Activated naive CD4-positive, alpha-beta T cell treated with anti-CD3 and anti-CD28 coated beads, Interleukin-2, amount 50 U/mL, for 72 hours (primary cell): Measurements from ENCODE around the gene CPLX4. TPM values are rescaled to one million over a fixed set of nuclear protein-coding genes. Genes with fewer than 3 reads are reported as not detected.

Source experiments
- ATAC-seq, 2 donors: fragments of 150-1000 bp; cut with Tn5 transposase; 2 replicates each; pipeline ENCODE4 v1.10.0; 2021; ENCODE audit warnings: mild to moderate bottlenecking in 2 of 2, moderate library complexity in 2 of 2
- DNase-seq, 2 donors: peaks; one replicate each; pipeline ENCODE4 v3.0.0; 2021 to 2022; ENCODE audit warnings: low spot score in 2 of 2
- H3K27ac Mint-ChIP-seq, 2 donors: one replicate each; pipeline ENCODE4 v1.8.0; 2022; ENCODE audit warnings: mild to moderate bottlenecking in 2 of 2, mixed read lengths in 2 of 2
- H3K36me3 Mint-ChIP-seq, 2 donors: one replicate each; pipeline ENCODE4 v1.8.0; 2022; ENCODE audit warnings: mixed read lengths in 2 of 2
- H3K9me3 Mint-ChIP-seq, 2 donors: one replicate each; pipeline ENCODE4 v1.8.0; 2022; ENCODE audit warnings: mixed read lengths in 2 of 2
- total RNA-seq, 2 donors: library from RNA; stranded (reverse); gene quantifications; one replicate each; pipeline ENCODE4 v1.2.3, GENCODE V29; 2022

The CPLX4 gene
- total RNA-seq, 2 donors from 2014 or later, result not detected

GRCh38 chr18:59325965-59326364 lies 7.5 kb upstream of the CPLX4 start:
- no peak for ATAC-seq
- H3K36me3 Mint-ChIP-seq, result peaks cover 0 to 38% of the 10 kb centered on the region in 2 donors
- H3K9me3 Mint-ChIP-seq, result peaks cover 0 to 9% of the 10 kb centered on the region in 2 donors

DNA sequence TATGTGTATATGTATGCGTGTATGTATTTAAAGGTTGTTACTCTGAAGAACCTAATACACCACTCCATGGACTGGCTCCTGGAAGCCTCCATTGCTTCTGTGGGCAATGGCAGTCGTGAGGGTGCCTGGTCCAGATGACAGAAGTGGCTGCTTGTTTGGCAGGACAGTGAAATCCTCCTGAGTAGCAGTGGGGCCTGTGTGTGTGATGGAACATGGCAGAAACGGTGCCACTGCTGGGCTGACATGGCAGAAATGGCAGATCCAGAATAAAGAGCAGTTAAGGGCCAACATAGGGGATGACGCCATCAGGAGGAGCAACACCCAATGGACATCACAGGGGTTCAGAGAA lies 6.1 kb upstream of the CPLX4 start:
- peaks cover 0 to 9% of the 10 kb centered on the region in 2 donors for H3K9me3 Mint-ChIP-seq
- peak; percentile 13 to 24 for ATAC-seq

More at GRCh38 chr18:59325965-59326364, 7.5 kb upstream of the CPLX4 start:
- no peak for DNase-seq
- H3K27ac Mint-ChIP-seq, result no peak overlapping the region

GRCh38 chr18:59323931-59324622 lies 5.6 kb upstream of the CPLX4 start:
- peaks cover 0 to 34% of the 10 kb centered on the region in 2 donors for H3K36me3 Mint-ChIP-seq
- ATAC-seq (peak; percentile 11 to 16), DNase-seq (no peak)
- peak overlapping the region; percentile 2 to 37 for H3K27ac Mint-ChIP-seq
- H3K9me3 Mint-ChIP-seq, result peaks cover 0 to 9% of the 10 kb centered on the region in 2 donors

More for the DNA sequence above, 6.1 kb upstream of the CPLX4 start:
- H3K27ac Mint-ChIP-seq, result peak overlapping the region in 1 of 2 donors; percentile 2
- peaks cover 0 to 38% of the 10 kb centered on the region in 2 donors for H3K36me3 Mint-ChIP-seq
- no peak for DNase-seq

DNA sequence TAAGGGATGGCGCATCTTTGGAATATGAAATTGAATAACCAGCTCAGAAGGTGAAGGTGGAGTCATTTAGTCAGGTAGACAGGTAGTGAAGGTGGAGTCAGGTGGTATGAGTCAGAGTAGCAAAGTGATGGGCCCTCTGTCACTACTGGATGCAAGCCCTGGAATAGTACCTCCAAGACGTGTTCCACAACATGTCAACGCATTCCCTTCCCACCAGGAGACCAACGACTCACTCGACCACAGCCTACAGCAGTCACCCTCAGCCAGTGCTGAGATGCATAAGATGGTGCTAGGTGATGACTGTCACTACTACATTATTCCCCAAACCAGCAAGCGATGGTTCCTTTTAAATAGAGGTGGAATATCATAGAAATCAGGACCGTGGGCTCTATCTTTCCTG lies 6.8 kb downstream of the CPLX4 start:
- H3K27ac Mint-ChIP-seq, result no peak overlapping the region
- H3K9me3 Mint-ChIP-seq, result no peaks in the 10 kb centered on the region
- no peaks in the 10 kb centered on the region for H3K36me3 Mint-ChIP-seq
- ATAC-seq (no peak), DNase-seq (no peak)

DNA sequence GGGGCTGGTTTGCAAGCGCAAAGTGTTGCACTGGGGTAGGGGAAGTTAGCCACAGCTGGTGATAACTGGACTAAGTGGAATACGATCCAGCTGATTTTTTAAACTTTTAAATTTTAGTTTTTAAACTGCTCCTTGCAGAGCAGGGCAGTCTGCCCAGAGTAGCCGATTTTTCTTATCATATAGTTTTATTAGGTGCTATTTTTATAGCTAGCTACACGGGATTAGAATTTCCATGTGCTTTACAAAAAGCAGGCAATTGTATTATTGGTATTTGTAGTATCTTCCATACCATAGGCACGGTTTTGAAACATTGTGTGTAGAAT lies 9.6 kb downstream of the CPLX4 start:
- no peaks in the 10 kb centered on the region for H3K9me3 Mint-ChIP-seq
- no peaks in the 10 kb centered on the region for H3K36me3 Mint-ChIP-seq
- no peak overlapping the region for H3K27ac Mint-ChIP-seq
- DNase-seq (no peak), ATAC-seq (no peak)

DNA sequence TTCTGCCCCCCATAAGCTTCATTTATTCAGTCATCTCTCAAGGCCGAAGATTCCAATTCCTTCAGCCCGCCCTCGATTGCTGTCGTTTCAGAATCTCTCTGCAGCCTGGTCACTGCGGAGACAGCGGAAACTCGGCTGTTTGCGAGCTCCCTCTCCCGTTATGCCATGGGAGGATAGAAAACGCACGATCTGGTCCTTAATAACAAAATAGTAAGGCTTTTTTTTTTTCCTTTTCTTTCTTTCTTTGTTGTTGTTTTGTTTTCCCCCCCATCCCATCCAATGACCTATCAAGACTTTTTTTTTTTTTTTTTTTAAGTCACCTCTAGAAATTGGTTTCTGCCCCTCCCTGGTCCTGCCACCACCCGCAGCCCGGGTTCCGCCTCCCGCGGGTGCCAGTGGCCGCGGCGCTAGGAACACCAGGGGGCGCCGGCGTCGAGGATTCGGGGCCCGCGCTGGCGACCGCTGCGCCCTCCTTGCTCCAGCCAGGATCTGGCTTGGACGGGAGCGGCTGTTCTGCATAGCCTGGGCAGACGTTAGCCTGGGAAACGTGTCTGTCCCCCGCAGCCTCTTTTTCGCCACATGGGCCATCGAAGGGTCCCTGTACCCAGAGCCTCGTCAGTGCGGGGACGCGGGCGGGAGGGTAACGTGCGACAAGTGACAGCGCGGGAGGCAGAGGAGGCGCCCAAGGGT lies 10.1 kb downstream of the CPLX4 start:
- H3K36me3 Mint-ChIP-seq, result no peaks in the 10 kb centered on the region
- H3K9me3 Mint-ChIP-seq, result no peaks in the 10 kb centered on the region
- H3K27ac Mint-ChIP-seq, result peak overlapping the region in 1 of 2 donors; percentile 34
- peak; percentile 94 to 96 for ATAC-seq
- peak; percentile 67 to 88 for DNase-seq

GRCh38 chr18:59306640-59307039 lies 11.8 kb downstream of the CPLX4 start:
- Mint-ChIP-seq H3K27ac (no peak overlapping the region), H3K9me3 (no peaks in the 10 kb centered on the region), H3K36me3 (no peaks in the 10 kb centered on the region)
- DNase-seq (no peak), ATAC-seq (no peak)

GRCh38 chr18:59305295-59305694 lies 13.2 kb downstream of the CPLX4 start:
- no peak for DNase-seq
- Mint-ChIP-seq H3K9me3 (no peaks in the 10 kb centered on the region), H3K36me3 (no peaks in the 10 kb centered on the region), H3K27ac (no peak overlapping the region)
- no peak for ATAC-seq

DNA sequence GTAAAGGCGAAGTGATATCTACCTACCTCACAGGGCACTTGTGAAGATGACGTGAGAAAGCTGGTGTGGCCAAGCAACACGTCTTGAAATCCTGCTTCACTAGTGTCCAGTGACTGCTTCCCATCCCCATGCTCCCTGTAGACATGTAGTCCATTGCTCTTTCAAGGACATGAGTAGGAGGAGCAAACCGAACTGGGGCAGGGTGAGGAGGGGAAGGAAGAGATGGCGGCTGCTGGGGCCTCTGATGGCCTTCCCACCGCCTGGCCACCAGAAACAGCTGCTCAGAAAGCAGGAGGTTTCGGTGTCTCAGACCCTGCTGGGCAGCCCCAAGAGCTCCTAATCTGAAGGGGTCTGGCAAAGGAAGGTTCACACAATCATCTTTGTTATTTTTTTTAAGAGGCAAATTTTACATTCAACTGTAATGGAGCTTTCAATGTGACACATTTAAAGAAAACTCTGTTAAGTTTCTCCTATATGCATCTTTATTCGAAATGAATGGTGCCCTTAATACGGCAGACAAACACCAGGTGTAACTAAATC lies 14.7 kb downstream of the CPLX4 start:
- ATAC-seq (no peak), DNase-seq (no peak)
- Mint-ChIP-seq H3K27ac (no peak overlapping the region), H3K36me3 (no peaks in the 10 kb centered on the region), H3K9me3 (no peaks in the 10 kb centered on the region)

DNA sequence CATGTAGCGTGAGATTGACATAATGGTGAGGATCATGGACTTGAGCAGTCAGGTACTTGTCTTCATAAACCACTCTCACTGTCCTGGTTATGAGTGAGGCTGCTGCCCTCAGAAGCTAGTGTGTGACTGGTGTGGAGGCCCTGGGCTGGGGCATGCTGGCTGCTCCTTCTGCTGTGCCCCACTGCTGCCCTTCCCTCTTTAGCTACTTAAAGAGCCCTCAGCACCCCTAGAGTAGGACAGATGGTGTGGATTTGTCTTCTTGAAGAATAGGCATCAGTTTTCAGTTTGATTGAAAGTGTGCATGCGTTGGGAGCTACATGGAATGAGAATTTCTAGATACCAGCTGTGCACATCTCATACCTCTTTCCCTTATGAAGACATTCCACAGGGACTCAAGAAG lies 15.4 kb downstream of the CPLX4 start:
- no peak for DNase-seq

DNA sequence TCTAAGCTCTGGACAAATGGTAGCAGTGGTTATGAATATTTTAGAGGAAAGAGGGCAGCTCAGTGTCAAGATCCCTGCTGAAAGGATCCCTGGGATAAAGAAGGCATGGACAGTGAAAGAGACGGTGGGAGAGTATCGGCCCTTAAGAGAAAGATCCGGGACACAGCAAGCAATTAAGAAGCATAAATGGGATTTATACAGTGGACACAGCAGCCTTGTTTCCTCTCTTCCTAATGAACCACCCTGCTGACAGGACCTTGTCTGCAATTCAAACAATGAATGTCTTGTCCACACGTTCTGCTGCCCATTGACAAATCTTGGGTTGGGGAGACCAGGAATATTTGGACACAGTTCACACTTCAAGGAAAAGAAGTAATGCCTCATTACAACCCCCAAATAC lies 16.5 kb downstream of the CPLX4 start:
- Mint-ChIP-seq H3K36me3 (no peaks in the 10 kb centered on the region), H3K27ac (no peak overlapping the region), H3K9me3 (no peaks in the 10 kb centered on the region)
- ATAC-seq (no peak), DNase-seq (no peak)

More for the DNA sequence above, 15.4 kb downstream of the CPLX4 start:
- no peak for ATAC-seq
- no peaks in the 10 kb centered on the region for H3K9me3 Mint-ChIP-seq
- no peak overlapping the region for H3K27ac Mint-ChIP-seq
- no peaks in the 10 kb centered on the region for H3K36me3 Mint-ChIP-seq

DNA sequence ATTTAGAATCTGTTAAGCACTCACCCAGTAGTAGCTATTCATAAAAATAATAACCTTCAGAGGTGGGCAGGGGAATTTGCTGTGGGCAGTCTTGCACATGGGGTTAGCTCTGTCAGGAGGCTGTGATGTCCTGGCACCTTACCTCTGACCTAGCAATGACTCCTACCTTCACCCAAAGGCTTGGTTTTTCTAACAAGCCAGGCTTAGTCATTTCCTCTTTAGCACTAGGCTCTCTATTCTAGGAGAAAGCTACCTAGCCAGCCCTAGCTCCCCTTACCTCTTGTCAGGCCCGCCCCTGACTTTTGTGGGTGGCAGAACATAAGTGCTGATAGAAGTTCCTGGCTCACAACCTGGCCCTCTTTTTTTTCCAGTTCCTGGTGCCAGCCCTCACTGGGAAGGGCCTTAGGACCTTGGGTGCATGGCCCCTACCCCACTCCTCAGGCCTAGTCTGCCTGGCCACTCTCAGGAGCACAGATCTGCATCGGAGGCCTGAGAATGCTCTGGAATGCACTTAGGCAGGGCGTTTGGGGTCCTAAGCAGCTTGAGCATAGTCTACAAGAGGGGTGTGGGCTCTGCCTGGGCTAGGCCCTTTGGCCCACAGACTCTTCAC lies 17.7 kb downstream of the CPLX4 start:
- ATAC-seq, result peak; percentile 77 to 87
- no peaks in the 10 kb centered on the region for H3K9me3 Mint-ChIP-seq
- no peaks in the 10 kb centered on the region for H3K36me3 Mint-ChIP-seq
- no peak for DNase-seq
- H3K27ac Mint-ChIP-seq, result no peak overlapping the region

GRCh38 chr18:59298871-59299270 lies 19.6 kb downstream of the CPLX4 start:
- Mint-ChIP-seq H3K9me3 (no peaks in the 10 kb centered on the region), H3K27ac (no peak overlapping the region), H3K36me3 (no peaks in the 10 kb centered on the region)
- DNase-seq (no peak), ATAC-seq (no peak)

GRCh38 chr18:59293317-59293716 lies 25.1 kb downstream of the CPLX4 start:
- H3K27ac Mint-ChIP-seq, result no peak overlapping the region

GRCh38 chr18:59286341-59286740 lies 32.1 kb downstream of the CPLX4 start:
- H3K27ac Mint-ChIP-seq, result no peak overlapping the region
- ATAC-seq (no peak), DNase-seq (no peak)
- H3K9me3 Mint-ChIP-seq, result no peaks in the 10 kb centered on the region
- no peaks in the 10 kb centered on the region for H3K36me3 Mint-ChIP-seq

More at GRCh38 chr18:59293317-59293716, 25.1 kb downstream of the CPLX4 start:
- Mint-ChIP-seq H3K36me3 (no peaks in the 10 kb centered on the region), H3K9me3 (no peaks in the 10 kb centered on the region)
- DNase-seq (no peak), ATAC-seq (no peak)

DNA sequence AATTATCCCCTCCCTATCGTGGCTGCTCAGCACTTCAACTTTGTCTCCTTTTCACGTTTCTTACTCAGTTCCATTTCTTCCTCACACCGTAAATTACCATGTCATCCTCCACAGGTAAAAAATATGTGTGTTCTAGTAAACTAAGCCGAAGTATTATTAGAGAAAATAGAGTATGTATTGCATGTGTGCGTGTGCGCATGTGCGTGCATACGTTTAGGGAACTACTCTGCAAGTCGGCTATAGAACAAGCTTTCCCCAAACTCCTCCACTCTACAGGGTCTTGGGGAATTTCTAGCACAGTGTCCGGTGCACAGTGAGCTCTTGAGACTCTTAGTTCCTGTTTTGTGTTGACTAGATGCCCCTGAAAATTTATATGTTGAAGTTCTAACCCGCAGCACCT lies 36.1 kb downstream of the CPLX4 start:
- Mint-ChIP-seq H3K27ac (no peak overlapping the region), H3K9me3 (no peaks in the 10 kb centered on the region), H3K36me3 (no peaks in the 10 kb centered on the region)
- ATAC-seq (no peak), DNase-seq (no peak)

DNA sequence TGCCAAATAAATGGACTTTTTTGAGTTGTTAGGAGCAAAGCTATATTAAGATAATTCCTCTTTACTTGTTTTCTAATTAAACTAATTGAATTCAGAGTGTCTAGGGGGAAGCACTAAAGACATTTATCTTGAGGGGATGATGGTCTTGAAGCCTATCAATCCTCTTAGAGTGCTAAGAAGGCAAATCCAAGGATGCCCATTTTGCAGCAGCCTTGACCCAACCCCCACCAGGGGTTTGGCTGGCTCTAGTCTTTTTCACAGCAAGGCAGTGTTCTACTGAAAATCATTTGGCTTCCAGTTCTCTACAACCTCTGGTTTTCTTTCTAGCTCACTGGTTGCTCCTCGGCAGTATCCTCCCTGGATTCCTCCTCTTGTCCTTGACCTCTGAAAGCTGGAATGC lies 38.7 kb downstream of the CPLX4 start:
- ATAC-seq, result no peak
- no peaks in the 10 kb centered on the region for H3K9me3 Mint-ChIP-seq
- H3K27ac Mint-ChIP-seq, result no peak overlapping the region
- DNase-seq, result no peak
- H3K36me3 Mint-ChIP-seq, result peaks cover 0 to 1% of the 10 kb centered on the region in 2 donors
